NCI-H345 (cell line): ENCODE data around the gene PPP1R2.
"Not testable (repeated sequence)": the region's sequence is repeated elsewhere in the genome, so short reads cannot be mapped to it uniquely, and the experiment has no call there.

Source experiments
- DNase-seq: peaks from one replicate; lab custom pipeline; 2025; lab: John Stamatoyannopoulos, UW

The PPP1R2 gene

GRCh38 chr3:195542698-195543499 lies at the start of gene PPP1R2:
Gene PPP1R2 (minus strand): TSS chr3:195543325. CDS start chr3:195543025, 300 bp downstream.
- peak; percentile 95 for DNase-seq

- no peak for DNase-seq
Observed at GRCh38 chr3:195591852-195592251, 48.7 kb upstream of the PPP1R2 start.

- DNase-seq = no peak
Observed at GRCh38 chr3:195591220-195591619, 48.1 kb upstream of the PPP1R2 start.

- not testable (repeated sequence) for DNase-seq
Observed at GRCh38 chr3:195590381-195590780, 47.3 kb upstream of the PPP1R2 start.

- DNase-seq = not testable (repeated sequence)
Observed at GRCh38 chr3:195589796-195590195, 46.7 kb upstream of the PPP1R2 start.

GRCh38 chr3:195587824-195588223 lies 44.7 kb upstream of the PPP1R2 start:
- no peak for DNase-seq

- no peak for DNase-seq
Observed at GRCh38 chr3:195587406-195587805, 44.3 kb upstream of the PPP1R2 start.

GRCh38 chr3:195584543-195584870 lies 41.4 kb upstream of the PPP1R2 start:
- no peak for DNase-seq

GRCh38 chr3:195583831-195584542 lies 40.9 kb upstream of the PPP1R2 start, which contains the start of gene APOD:
Gene APOD (minus strand): TSS chr3:195583940. CDS start chr3:195579461, 4,479 bp downstream.
- DNase-seq = no peak

GRCh38 chr3:195582947-195583346 lies 39.8 kb upstream of the PPP1R2 start:
- no peak for DNase-seq

GRCh38 chr3:195580744-195581443 lies 37.8 kb upstream of the PPP1R2 start:
- no peak for DNase-seq

GRCh38 chr3:195579281-195579680 lies 36.2 kb upstream of the PPP1R2 start:
- DNase-seq = no peak

- no peak for DNase-seq
Observed at GRCh38 chr3:195578565-195578964, 35.4 kb upstream of the PPP1R2 start.

GRCh38 chr3:195577645-195578177 lies 34.6 kb upstream of the PPP1R2 start:
- DNase-seq = no peak

- DNase-seq = no peak
Observed at GRCh38 chr3:195574497-195575304, 31.6 kb upstream of the PPP1R2 start.

- DNase-seq = no peak
Observed at GRCh38 chr3:195573611-195574496, 30.7 kb upstream of the PPP1R2 start.

- DNase-seq = no peak
Observed at GRCh38 chr3:195571361-195571760, 28.2 kb upstream of the PPP1R2 start.

GRCh38 chr3:195570912-195571311 lies 27.8 kb upstream of the PPP1R2 start:
- no peak for DNase-seq

- DNase-seq = no peak
Observed at GRCh38 chr3:195570344-195570743, 27.2 kb upstream of the PPP1R2 start.

GRCh38 chr3:195568630-195569029 lies 25.5 kb upstream of the PPP1R2 start:
- DNase-seq = no peak

GRCh38 chr3:195566797-195567196 lies 23.7 kb upstream of the PPP1R2 start:
- no peak for DNase-seq
